Mesendoderm (in vitro differentiated cells): ENCODE data around the gene THSD7B.
A peak's percentile ranks its signal among the peaks of the same experiment; 100 is the strongest.

ENCODE experiments used
- DNase-seq: peaks from one replicate; pipeline ENCODE4 v3.0.0; 2013
- H2AK5ac ChIP-seq: 2 replicates; pipeline ENCODE4 v1.6.1; 2013; ENCODE audit warnings: low read length, inconsistent platforms
- H2BK120ac ChIP-seq: 2 replicates; pipeline ENCODE4 v1.6.1; 2013; ENCODE audit warnings: low read depth, mild to moderate bottlenecking, low read length, moderate library complexity, mixed read lengths
- H2BK15ac ChIP-seq: replicated peaks from 2 replicates; pipeline ENCODE4 v1.6.1; 2013; ENCODE audit warnings: low read depth, mild to moderate bottlenecking, moderate library complexity
- H2BK5ac ChIP-seq: 2 replicates; pipeline ENCODE4 v1.6.1; 2013; ENCODE audit warnings: low read length, inconsistent platforms
- H3K18ac ChIP-seq: 2 replicates; pipeline ENCODE4 v1.6.1; 2013; ENCODE audit warnings: mild to moderate bottlenecking, low read length, mixed read lengths
- H3K23ac ChIP-seq: one replicate; pipeline ENCODE4 v1.6.1; 2013; ENCODE audit warnings: low read length
- H3K27ac ChIP-seq: 2 replicates; pipeline ENCODE4 v1.5.1; 2013; ENCODE audit warnings: low read depth, mild to moderate bottlenecking, inconsistent platforms, low read length, moderate library complexity
- H3K27me3 ChIP-seq: 2 replicates; pipeline ENCODE4 v1.6.1; 2013; ENCODE audit warnings: low read length, control low read depth, mild to moderate bottlenecking, inconsistent platforms; ENCODE audit not compliant: insufficient read depth, poor library complexity
- H3K36me3 ChIP-seq: 2 replicates; pipeline ENCODE4 v1.6.1; 2013; ENCODE audit warnings: low read length, inconsistent platforms; ENCODE audit not compliant: control insufficient read depth, insufficient read depth
- H3K4ac ChIP-seq: one replicate; pipeline ENCODE4 v1.6.1; 2013; ENCODE audit warnings: low read depth, mild to moderate bottlenecking, low read length, moderate library complexity
- H3K4me1 ChIP-seq: 2 replicates; pipeline ENCODE4 v1.6.1; 2013; ENCODE audit warnings: low read depth, low read length, inconsistent platforms; ENCODE audit not compliant: control insufficient read depth
- H3K4me2 ChIP-seq: 2 replicates; pipeline ENCODE4 v1.6.1; 2013; ENCODE audit warnings: low read length
- H3K4me3 ChIP-seq: 2 replicates; pipeline ENCODE4 v1.5.1; 2013; ENCODE audit warnings: mild to moderate bottlenecking, low read length
- H3K56ac ChIP-seq: one replicate; pipeline ENCODE4 v1.6.1; 2013; ENCODE audit warnings: low read length
- H3K79me1 ChIP-seq: 2 replicates; pipeline ENCODE4 v1.6.1; 2013; ENCODE audit warnings: low read length, inconsistent platforms
- H3K79me2 ChIP-seq: 2 replicates; pipeline ENCODE4 v1.6.1; 2013; ENCODE audit warnings: mild to moderate bottlenecking, low read length; ENCODE audit not compliant: control insufficient read depth, insufficient read depth
- H3K9ac ChIP-seq: 2 replicates; pipeline ENCODE4 v1.6.1; 2013; ENCODE audit warnings: low read length, inconsistent platforms
- H4K5ac ChIP-seq: one replicate; pipeline ENCODE4 v1.6.1; 2013; ENCODE audit warnings: low read length
- H4K8ac ChIP-seq: one replicate; pipeline ENCODE4 v1.6.1; 2013; ENCODE audit warnings: low read depth, mild to moderate bottlenecking, control low read depth, low read length, moderate library complexity
- WGBS: extraction: QIAGEN DNeasy Blood & Tissue Kit; methylation state at CpG from one replicate; pipeline ENCODE4 v1.1.7; 2013; ENCODE audit warnings: low lambda C conversion rate, missing lambda C conversion rate; ENCODE audit not compliant: insufficient coverage; ENCODE audit errors: extremely low coverage; 5-methylcytosine and 5-hydroxymethylcytosine counted together

THSD7B gene

DNA sequence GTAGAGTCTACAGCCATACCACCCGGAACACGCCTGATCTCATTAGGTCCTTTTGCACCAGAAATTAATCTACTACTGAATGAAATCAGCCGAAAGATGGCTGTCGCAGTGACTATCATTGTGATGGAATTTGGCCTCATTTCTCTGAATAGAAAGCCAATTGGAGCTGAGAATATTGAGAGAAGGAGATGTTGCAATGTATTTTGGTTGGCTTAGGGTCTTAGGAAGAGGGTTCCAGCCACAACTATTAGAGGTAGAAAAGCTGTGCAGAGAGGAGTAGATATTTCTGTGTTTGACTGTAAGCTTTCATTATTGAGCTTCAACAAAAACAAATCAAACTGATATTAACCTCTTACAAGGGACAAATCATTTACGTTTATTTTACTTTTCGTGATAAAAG is 98.1 kb downstream of the THSD7B start:
- H4K8ac ChIP-seq = no peak overlapping the region
- no peak overlapping the region for H3K27ac ChIP-seq
- no peak for DNase-seq
- H3K23ac ChIP-seq = no peak overlapping the region
- no peak overlapping the region for H3K4me3 ChIP-seq
- no peak overlapping the region for H2BK120ac ChIP-seq
- no peak overlapping the region for H3K9ac ChIP-seq
- no peaks in the 10 kb centered on the region for H3K27me3 ChIP-seq
- no peaks in the 10 kb centered on the region for H3K79me2 ChIP-seq
- no peak overlapping the region for H2BK5ac ChIP-seq
- H3K4me2 ChIP-seq = no peak overlapping the region
- no peak overlapping the region for H4K5ac ChIP-seq
- no peaks in the 10 kb centered on the region for H3K4me1 ChIP-seq
- H3K18ac ChIP-seq = no peak overlapping the region
- H3K4ac ChIP-seq = no peak overlapping the region
- H3K79me1 ChIP-seq = no peaks in the 10 kb centered on the region
- WGBS = no CpG with 5 or more reads among the region's 6 CpGs
- H2AK5ac ChIP-seq = no peak overlapping the region
- no peak overlapping the region for H3K56ac ChIP-seq
- H2BK15ac ChIP-seq = no peak overlapping the region
- H3K36me3 ChIP-seq = no peaks in the 10 kb centered on the region

DNA sequence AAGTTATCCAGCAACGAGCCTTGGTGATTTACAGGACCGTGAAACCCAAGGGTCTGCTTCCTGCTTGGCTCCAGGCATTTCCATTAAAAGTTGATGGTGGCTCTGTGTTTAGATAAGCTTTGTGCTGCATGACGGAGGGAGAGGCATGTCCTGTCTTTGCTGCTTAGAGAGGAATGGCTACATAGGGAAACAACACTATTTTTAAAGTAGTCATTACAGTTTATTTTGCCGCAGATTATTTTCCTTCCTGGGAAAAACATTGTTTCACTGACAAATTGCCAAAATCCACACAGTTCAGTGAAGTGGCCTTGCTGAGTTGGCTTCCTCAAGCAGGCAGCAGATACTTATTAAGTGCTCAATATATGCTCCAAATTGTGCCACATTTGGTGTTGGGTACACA is 98.5 kb downstream of the THSD7B start:
- no peak overlapping the region for H3K18ac ChIP-seq
- H3K79me2 ChIP-seq = no peaks in the 10 kb centered on the region
- no peak overlapping the region for H4K8ac ChIP-seq
- no peak overlapping the region for H2BK120ac ChIP-seq
- no peak overlapping the region for H3K4me3 ChIP-seq
- H4K5ac ChIP-seq = no peak overlapping the region
- H3K27me3 ChIP-seq = no peaks in the 10 kb centered on the region
- no peak overlapping the region for H3K27ac ChIP-seq
- no peak overlapping the region for H3K56ac ChIP-seq
- no peak overlapping the region for H2AK5ac ChIP-seq
- WGBS = no CpG with 5 or more reads among the region's 4 CpGs
- H2BK5ac ChIP-seq = no peak overlapping the region
- H3K36me3 ChIP-seq = no peaks in the 10 kb centered on the region
- DNase-seq = no peak
- H3K4me1 ChIP-seq = no peaks in the 10 kb centered on the region
- H2BK15ac ChIP-seq = no peak overlapping the region
- H3K4ac ChIP-seq = no peak overlapping the region
- no peaks in the 10 kb centered on the region for H3K79me1 ChIP-seq
- H3K4me2 ChIP-seq = no peak overlapping the region
- H3K23ac ChIP-seq = no peak overlapping the region
- no peak overlapping the region for H3K9ac ChIP-seq

DNA sequence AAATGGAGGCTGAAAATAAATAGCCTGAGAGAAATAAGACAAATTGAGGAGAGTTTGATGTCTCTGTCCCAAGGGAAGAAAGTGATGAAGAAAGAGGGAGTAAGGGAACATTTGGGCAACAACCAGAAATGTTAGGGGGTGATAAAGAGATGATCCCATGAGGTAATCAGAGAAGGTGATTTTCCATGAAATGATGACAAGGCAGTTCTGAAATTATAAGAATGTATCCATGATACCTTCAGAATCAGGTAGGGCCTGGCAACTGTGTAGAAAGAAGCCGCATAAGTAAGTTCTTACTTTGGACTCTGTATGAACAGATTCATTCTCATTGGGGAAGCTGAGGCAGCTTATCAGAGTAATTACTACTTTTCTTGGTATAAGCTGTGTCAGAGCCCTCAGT is 106.1 kb downstream of the THSD7B start:
- H3K23ac ChIP-seq = no peak overlapping the region
- no peak overlapping the region for H3K4me2 ChIP-seq
- H2AK5ac ChIP-seq = no peak overlapping the region
- H3K9ac ChIP-seq = no peak overlapping the region
- H4K8ac ChIP-seq = no peak overlapping the region
- H4K5ac ChIP-seq = no peak overlapping the region
- H3K79me1 ChIP-seq = no peaks in the 10 kb centered on the region
- no peak overlapping the region for H2BK120ac ChIP-seq
- H3K4me3 ChIP-seq = no peak overlapping the region
- no peaks in the 10 kb centered on the region for H3K4me1 ChIP-seq
- no peak overlapping the region for H3K27ac ChIP-seq
- no peak overlapping the region for H3K56ac ChIP-seq
- no peaks in the 10 kb centered on the region for H3K27me3 ChIP-seq
- no peak overlapping the region for H3K18ac ChIP-seq
- no peak overlapping the region for H2BK15ac ChIP-seq
- no CpG with 5 or more reads among the region's 1 CpG for WGBS
- H3K36me3 ChIP-seq = no peaks in the 10 kb centered on the region
- DNase-seq = no peak
- H3K79me2 ChIP-seq = no peaks in the 10 kb centered on the region
- no peak overlapping the region for H3K4ac ChIP-seq
- no peak overlapping the region for H2BK5ac ChIP-seq

DNA sequence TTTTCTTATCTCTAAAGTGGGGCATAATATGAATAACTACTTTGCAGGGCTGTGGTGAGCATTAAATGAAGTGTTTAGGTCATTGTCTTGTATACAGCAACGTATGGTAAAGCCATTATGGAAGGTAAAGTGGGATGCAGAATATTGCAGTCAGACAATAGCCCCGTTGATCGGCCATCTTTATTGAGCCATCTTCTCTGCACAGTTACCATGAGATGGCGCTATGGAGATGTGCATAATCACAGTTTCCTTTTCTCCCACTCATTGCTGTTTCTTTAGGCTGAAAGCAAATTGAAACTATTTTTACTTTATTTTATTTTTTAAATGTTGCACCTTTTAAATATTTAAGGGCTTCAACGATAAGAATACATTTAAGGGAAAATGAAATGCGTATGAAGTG is 108.9 kb downstream of the THSD7B start:
- no peak overlapping the region for H3K4me3 ChIP-seq
- H3K27me3 ChIP-seq = no peaks in the 10 kb centered on the region
- H3K4ac ChIP-seq = no peak overlapping the region
- H3K79me2 ChIP-seq = no peaks in the 10 kb centered on the region
- no peaks in the 10 kb centered on the region for H3K36me3 ChIP-seq
- no peaks in the 10 kb centered on the region for H3K4me1 ChIP-seq
- H3K4me2 ChIP-seq = no peak overlapping the region
- no peaks in the 10 kb centered on the region for H3K79me1 ChIP-seq
- peak; percentile 52 for DNase-seq
- no peak overlapping the region for H2AK5ac ChIP-seq
- no peak overlapping the region for H3K9ac ChIP-seq
- no peak overlapping the region for H3K27ac ChIP-seq
- no peak overlapping the region for H2BK120ac ChIP-seq
- no peak overlapping the region for H4K8ac ChIP-seq
- no peak overlapping the region for H2BK15ac ChIP-seq
- H4K5ac ChIP-seq = no peak overlapping the region
- no peak overlapping the region for H2BK5ac ChIP-seq
- WGBS = no CpG with 5 or more reads among the region's 6 CpGs
- H3K23ac ChIP-seq = no peak overlapping the region
- no peak overlapping the region for H3K18ac ChIP-seq
- no peak overlapping the region for H3K56ac ChIP-seq

DNA sequence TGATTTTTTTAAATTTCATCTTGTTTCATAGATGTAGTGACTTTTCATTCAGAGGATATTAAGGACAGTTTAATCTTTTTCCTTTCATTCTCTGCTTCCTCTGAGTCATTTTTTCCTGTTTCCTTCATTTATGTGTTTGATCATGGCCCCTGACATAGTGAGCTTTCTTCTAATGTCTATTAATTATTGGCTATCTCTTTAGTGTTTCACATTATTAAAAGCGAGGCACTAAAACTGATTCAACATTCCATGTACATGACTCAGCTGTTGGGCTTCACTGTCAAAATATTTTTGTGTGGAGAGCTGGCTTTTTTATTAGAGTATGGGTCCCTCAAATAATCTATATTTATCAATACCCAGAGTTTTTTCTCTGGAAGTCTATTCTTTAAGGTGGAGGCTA is 125.8 kb downstream of the THSD7B start:
- Histone ChIP-seq H3K56ac (no peak overlapping the region), H3K27ac (no peak overlapping the region), H2BK15ac (no peak overlapping the region), H3K4me3 (no peak overlapping the region), H3K79me2 (no peaks in the 10 kb centered on the region), H2AK5ac (no peak overlapping the region), H4K8ac (no peak overlapping the region), H3K4me2 (no peak overlapping the region), H2BK5ac (no peak overlapping the region), H2BK120ac (no peak overlapping the region), H3K4me1 (no peaks in the 10 kb centered on the region), H3K18ac (no peak overlapping the region), H3K36me3 (no peaks in the 10 kb centered on the region), H3K27me3 (no peaks in the 10 kb centered on the region), H3K23ac (no peak overlapping the region), H3K79me1 (no peaks in the 10 kb centered on the region), H3K4ac (no peak overlapping the region), H3K9ac (no peak overlapping the region), H4K5ac (no peak overlapping the region)
- no peak for DNase-seq
- no CpG with 5 or more reads among the region's 1 CpG for WGBS

DNA sequence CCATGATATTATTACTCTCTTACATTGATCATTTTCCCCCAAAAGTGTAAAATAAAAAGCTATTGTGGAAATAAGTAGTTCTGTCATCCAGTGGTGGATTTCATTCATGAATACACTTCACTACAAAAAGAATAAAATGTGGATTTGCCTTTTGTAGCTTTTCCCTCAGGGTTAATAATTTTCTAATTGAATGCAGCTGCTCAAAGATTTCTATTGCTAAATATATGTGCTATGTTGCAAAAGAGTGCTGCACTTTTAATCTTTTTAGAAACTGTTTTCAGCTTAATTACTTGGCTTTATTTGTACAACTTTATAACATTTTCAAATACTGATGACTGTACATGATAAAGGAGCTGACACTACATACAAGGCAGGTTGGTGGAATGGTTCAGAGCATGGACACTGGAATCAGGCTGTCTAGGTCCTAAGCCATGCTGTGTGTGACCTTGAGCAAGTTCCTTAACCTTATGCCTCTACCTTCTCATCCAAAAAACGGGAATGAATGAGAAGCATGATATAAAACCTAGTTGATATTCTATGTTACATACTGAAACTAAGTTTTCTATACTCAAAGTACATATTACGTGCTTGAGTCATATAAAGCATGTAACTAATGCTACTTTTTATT is 128.8 kb downstream of the THSD7B start:
- H4K5ac ChIP-seq = no peak overlapping the region
- no peak overlapping the region for H3K4ac ChIP-seq
- no CpG with 5 or more reads among the region's 2 CpGs for WGBS
- no peak overlapping the region for H3K27ac ChIP-seq
- no peaks in the 10 kb centered on the region for H3K36me3 ChIP-seq
- H3K79me2 ChIP-seq = no peaks in the 10 kb centered on the region
- H3K9ac ChIP-seq = no peak overlapping the region
- H3K23ac ChIP-seq = no peak overlapping the region
- H3K4me2 ChIP-seq = no peak overlapping the region
- H2BK15ac ChIP-seq = no peak overlapping the region
- no peak overlapping the region for H2AK5ac ChIP-seq
- no peak overlapping the region for H3K4me3 ChIP-seq
- no peak for DNase-seq
- no peak overlapping the region for H2BK5ac ChIP-seq
- H3K79me1 ChIP-seq = no peaks in the 10 kb centered on the region
- H4K8ac ChIP-seq = no peak overlapping the region
- no peaks in the 10 kb centered on the region for H3K27me3 ChIP-seq
- no peak overlapping the region for H3K56ac ChIP-seq
- H2BK120ac ChIP-seq = no peak overlapping the region
- no peak overlapping the region for H3K18ac ChIP-seq
- no peaks in the 10 kb centered on the region for H3K4me1 ChIP-seq
